Breast epithelium (tissue), 4 donors: ENCODE results near the gene ZNF467. TPM values are rescaled to one million over a fixed set of nuclear protein-coding genes. Genes with fewer than 3 reads are reported as not detected.

Source experiments
- DNase-seq, 2 donors: peaks; one replicate each; pipeline ENCODE4 v3.0.0-alpha.2; 2019; ENCODE audit warnings: low spot score in 2 of 2
- H3K27ac ChIP-seq, 2 donors: fragments of 200-600 bp; sonication (generic) in 1 of 2; one replicate each; pipeline ENCODE4 v1.5.1; 2016 to 2019; ENCODE audit warnings: mild to moderate bottlenecking in 1 of 2
- H3K27me3 ChIP-seq, 2 donors: fragments of 200-600 bp; sonication (generic) in 1 of 2; one replicate each; pipeline versions ENCODE4 v1.5.1 to v1.6.0; 2017 to 2019; ENCODE audit warnings: control low read depth in 1 of 2, mild to moderate bottlenecking in 1 of 2
- H3K36me3 ChIP-seq: fragments of 200-600 bp; one replicate; pipeline ENCODE4 v1.5.1; 2019
- H3K4me1 ChIP-seq, 2 donors: fragments of 200-600 bp; sonication (generic); one replicate each; pipeline ENCODE4 v1.5.1; 2016 to 2019; ENCODE audit warnings: control low read depth in 1 of 2
- H3K4me3 ChIP-seq, 3 donors: fragments of 200-600 bp; sonication (generic); 1 replicate in 2 of 3; 2 replicates in 1 of 3; pipeline ENCODE4 v1.5.1; 2016 to 2019; ENCODE audit warnings: mild to moderate bottlenecking in 3 of 3, moderate library complexity in 2 of 3
- H3K9me3 ChIP-seq, 2 donors: fragments of 200-600 bp; sonication (generic) in 1 of 2; one replicate each; pipeline ENCODE4 v1.5.1; 2016 to 2019; ENCODE audit warnings: control low read depth in 1 of 2
- CTCF ChIP-seq, 3 donors: fragments of 450-650 bp; IDR thresholded peaks; one replicate each; pipeline ENCODE4 v1.5.1; 2016 to 2017; ENCODE audit warnings: antibody characterized with exemption in 3 of 3, mild to moderate bottlenecking in 3 of 3, moderate library complexity in 3 of 3
- POLR2A ChIP-seq: fragments of 450-650 bp; IDR thresholded peaks from one replicate; pipeline ENCODE4 v1.6.1; 2016; ENCODE audit warnings: antibody characterized with exemption, mild to moderate bottlenecking, moderate library complexity
- POLR2AphosphoS5 ChIP-seq, 3 donors: sonication (generic); formaldehyde crosslinking; IDR thresholded peaks; one replicate each; pipeline ENCODE4 v1.6.1; 2017; ENCODE audit warnings: antibody characterized with exemption in 3 of 3
- intact Hi-C: fragments of 100-400 bp; cut with DNase I; formaldehyde crosslinking; loops from one replicate; pipeline ENCODE4 v1.15.1; 2023; ENCODE audit warnings: low total_unique reads
- total RNA-seq, 3 donors: library from RNA; depleted of rRNA; stranded (reverse); fragments of >200 nt; gene quantifications; one replicate each; pipeline ENCODE4 v1.1.0, GENCODE V29; 2016

Gene ZNF467
- total RNA-seq, 3 donors from 2014 or later = 5.0 to 6.3 (median 5.9) TPM

- no peak for DNase-seq
- no peaks in the 10 kb centered on the region for H3K9me3 ChIP-seq
- no peaks in the 10 kb centered on the region for H3K27me3 ChIP-seq
- no peaks in the 10 kb centered on the region for H3K4me1 ChIP-seq
- TF ChIP-seq POLR2A (no peak), CTCF (IDR thresholded peaks at IDR 0.05) (no peak), POLR2AphosphoS5 (IDR thresholded peaks at IDR 0.05) (no peak)
- no peaks in the 10 kb centered on the region for H3K36me3 ChIP-seq
- no peak overlapping the region for H3K4me3 ChIP-seq
- intact Hi-C loops = no loop called here
- H3K27ac ChIP-seq = no peak overlapping the region
Measured at GRCh38 chr7:149813254-149814035, 40.1 kb upstream of the ZNF467 start.

GRCh38 chr7:149811831-149812490 is 38.6 kb upstream of the ZNF467 start:
- no peaks in the 10 kb centered on the region for H3K27me3 ChIP-seq
- TF ChIP-seq POLR2A (no peak), CTCF (IDR thresholded peaks at IDR 0.05) (no peak), POLR2AphosphoS5 (IDR thresholded peaks at IDR 0.05) (no peak)
- H3K4me3 ChIP-seq = no peak overlapping the region
- no peaks in the 10 kb centered on the region for H3K4me1 ChIP-seq
- H3K9me3 ChIP-seq = no peaks in the 10 kb centered on the region
- H3K36me3 ChIP-seq = no peaks in the 10 kb centered on the region
- no peak overlapping the region for H3K27ac ChIP-seq
- no peak for DNase-seq
- intact Hi-C loops = no loop called here

GRCh38 chr7:149811221-149811620 is 37.8 kb upstream of the ZNF467 start:
- Histone ChIP-seq H3K27ac (no peak overlapping the region), H3K4me1 (no peaks in the 10 kb centered on the region), H3K27me3 (no peaks in the 10 kb centered on the region), H3K36me3 (no peaks in the 10 kb centered on the region), H3K9me3 (no peaks in the 10 kb centered on the region), H3K4me3 (no peak overlapping the region)
- DNase-seq = no peak
- intact Hi-C loops = no loop called here
- TF ChIP-seq POLR2A = no peak
- no peak for TF ChIP-seq CTCF (IDR thresholded peaks at IDR 0.05)
- no peak for TF ChIP-seq POLR2AphosphoS5 (IDR thresholded peaks at IDR 0.05)

- H3K4me3 ChIP-seq = no peak overlapping the region
- intact Hi-C loops = no loop called here
Measured at GRCh38 chr7:149809215-149809614, 35.8 kb upstream of the ZNF467 start.

More at GRCh38 chr7:149809215-149809614, 35.8 kb upstream of the ZNF467 start:
- H3K4me1 ChIP-seq = no peaks in the 10 kb centered on the region
- no peak for TF ChIP-seq CTCF (IDR thresholded peaks at IDR 0.05)
- TF ChIP-seq POLR2AphosphoS5 (IDR thresholded peaks at IDR 0.05) = no peak
- TF ChIP-seq POLR2A = no peak
- no peaks in the 10 kb centered on the region for H3K27me3 ChIP-seq
- no peak overlapping the region for H3K27ac ChIP-seq
- no peaks in the 10 kb centered on the region for H3K9me3 ChIP-seq
- no peaks in the 10 kb centered on the region for H3K36me3 ChIP-seq
- no peak for DNase-seq
